ENCODE measurements around the gene CCT5.
"Not testable (repeated sequence)": the region's sequence is repeated elsewhere in the genome, so short reads cannot be mapped to it uniquely, and the experiment has no call there.

Gene CCT5

DNA sequence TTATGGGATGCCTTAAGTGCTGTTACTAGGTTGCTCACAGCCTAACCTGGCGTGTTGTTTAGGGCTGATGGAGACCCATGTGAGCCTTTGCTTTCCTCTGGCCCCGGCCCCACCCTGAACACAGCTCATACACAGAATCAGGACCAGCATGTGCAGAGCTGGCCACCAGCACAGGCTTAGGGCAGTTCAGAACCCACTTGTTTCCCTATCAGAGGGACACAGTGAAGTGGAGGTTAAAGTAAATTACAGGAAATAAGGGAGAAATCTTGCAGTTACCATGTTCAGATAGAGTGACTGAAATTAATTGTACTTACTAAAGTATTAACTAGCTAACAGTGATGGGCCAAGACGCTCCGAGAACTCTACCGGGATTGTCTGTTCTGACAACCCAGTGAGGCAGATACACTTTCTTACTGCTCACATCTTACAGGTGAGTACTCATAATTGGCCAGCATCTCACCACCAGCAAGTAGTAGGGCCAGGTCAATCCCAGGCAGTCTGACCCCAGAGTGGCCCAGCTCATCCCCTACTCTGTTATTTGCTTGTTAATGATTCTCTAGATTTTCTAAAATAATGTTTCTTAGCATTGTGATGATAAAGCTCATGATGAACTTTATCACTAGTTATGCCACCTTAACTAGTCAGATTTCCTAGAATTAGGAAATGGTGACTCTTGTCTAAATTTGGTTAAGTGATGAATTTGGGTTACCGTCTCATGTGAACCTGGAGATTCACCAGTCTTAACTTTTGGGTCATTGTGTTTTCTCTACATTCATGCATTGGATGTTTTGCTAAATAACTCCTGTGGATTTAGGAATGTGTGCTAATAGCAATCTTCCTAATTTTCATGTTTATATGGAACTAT lies 15.4 kb downstream of the CCT5 start:
- H3K27ac ChIP-seq: no peak overlapping the region
- no peak for DNase-seq
- H3K4me3 ChIP-seq (ENCODE audit: low read depth, low read length): no peak overlapping the region
- no peak for TF ChIP-seq CTCF (IDR thresholded peaks at IDR 0.05; ENCODE audit: low read depth, low read length)
- no peaks in the 10 kb centered on the region for H3K27me3 ChIP-seq (ENCODE audit: insufficient read depth, low read depth, severe bottlenecking)
- peaks cover 60% of the 10 kb centered on the region for H3K36me3 ChIP-seq
- no peaks in the 10 kb centered on the region for H3K9me3 ChIP-seq (ENCODE audit: severe bottlenecking)

DNA sequence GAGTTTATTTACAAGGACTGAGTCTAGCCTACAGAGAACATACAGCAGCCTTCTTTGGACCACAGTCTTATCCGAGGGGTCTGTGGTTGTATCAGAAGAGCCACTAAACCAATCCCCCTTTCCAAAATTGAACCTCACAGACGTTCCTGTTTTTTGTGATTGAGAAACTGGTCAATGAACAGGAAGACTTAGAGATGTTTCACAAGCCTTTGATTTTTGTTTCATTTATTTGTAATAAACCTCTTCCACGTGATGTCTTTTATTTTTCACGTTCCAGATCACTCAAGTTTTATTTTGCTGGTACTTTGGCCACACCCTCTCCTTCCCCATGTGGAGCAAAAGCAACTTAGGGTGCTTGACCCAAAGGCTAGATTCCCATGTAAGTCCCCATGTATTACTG lies 16.1 kb downstream of the CCT5 start:
- H3K4me3 ChIP-seq (ENCODE audit: low read depth, low read length): no peak overlapping the region
- TF ChIP-seq CTCF (IDR thresholded peaks at IDR 0.05; ENCODE audit: low read depth, low read length): no peak
- H3K36me3 ChIP-seq: peaks cover 53% of the 10 kb centered on the region
- DNase-seq: no peak
- no peaks in the 10 kb centered on the region for H3K27me3 ChIP-seq (ENCODE audit: insufficient read depth, low read depth, severe bottlenecking)
- no peak overlapping the region for H3K27ac ChIP-seq
- no peaks in the 10 kb centered on the region for H3K9me3 ChIP-seq (ENCODE audit: severe bottlenecking)

DNA sequence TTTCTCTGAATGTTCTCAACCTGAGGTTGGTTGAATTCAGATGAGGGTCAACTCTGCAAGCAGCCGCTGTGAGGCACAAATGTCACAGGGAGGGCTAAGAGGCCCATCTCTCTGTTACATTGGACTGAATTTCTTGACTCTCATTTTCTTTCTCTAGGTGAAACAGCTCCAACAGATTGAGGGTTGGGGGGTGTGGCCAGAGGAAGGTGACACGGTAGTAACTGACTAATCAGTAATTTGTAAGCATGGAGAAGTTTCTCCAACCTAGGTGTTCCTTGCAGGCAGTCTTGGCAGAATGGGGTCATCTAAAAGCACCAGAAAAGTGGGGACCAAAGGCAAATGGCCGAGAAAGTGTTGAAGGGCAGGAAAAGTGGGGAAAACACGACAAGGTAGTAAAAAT lies 16.8 kb downstream of the CCT5 start:
- no peak overlapping the region for H3K4me3 ChIP-seq (ENCODE audit: low read depth, low read length)
- no peak for DNase-seq
- peaks cover 46% of the 10 kb centered on the region for H3K36me3 ChIP-seq
- H3K27me3 ChIP-seq (ENCODE audit: insufficient read depth, low read depth, severe bottlenecking): no peaks in the 10 kb centered on the region
- no peak overlapping the region for H3K27ac ChIP-seq
- no peak for TF ChIP-seq CTCF (IDR thresholded peaks at IDR 0.05; ENCODE audit: low read depth, low read length)
- no peaks in the 10 kb centered on the region for H3K9me3 ChIP-seq (ENCODE audit: severe bottlenecking)

- H3K36me3 ChIP-seq: peaks cover 33% of the 10 kb centered on the region
- no peak overlapping the region for H3K4me3 ChIP-seq (ENCODE audit: low read depth, low read length)
- DNase-seq: no peak
- no peak for TF ChIP-seq CTCF (IDR thresholded peaks at IDR 0.05; ENCODE audit: low read depth, low read length)
- no peaks in the 10 kb centered on the region for H3K9me3 ChIP-seq (ENCODE audit: severe bottlenecking)
- no peaks in the 10 kb centered on the region for H3K27me3 ChIP-seq (ENCODE audit: insufficient read depth, low read depth, severe bottlenecking)
- no peak overlapping the region for H3K27ac ChIP-seq
Observed at GRCh38 chr5:10268100-10268499, 18.0 kb downstream of the CCT5 start.

DNA sequence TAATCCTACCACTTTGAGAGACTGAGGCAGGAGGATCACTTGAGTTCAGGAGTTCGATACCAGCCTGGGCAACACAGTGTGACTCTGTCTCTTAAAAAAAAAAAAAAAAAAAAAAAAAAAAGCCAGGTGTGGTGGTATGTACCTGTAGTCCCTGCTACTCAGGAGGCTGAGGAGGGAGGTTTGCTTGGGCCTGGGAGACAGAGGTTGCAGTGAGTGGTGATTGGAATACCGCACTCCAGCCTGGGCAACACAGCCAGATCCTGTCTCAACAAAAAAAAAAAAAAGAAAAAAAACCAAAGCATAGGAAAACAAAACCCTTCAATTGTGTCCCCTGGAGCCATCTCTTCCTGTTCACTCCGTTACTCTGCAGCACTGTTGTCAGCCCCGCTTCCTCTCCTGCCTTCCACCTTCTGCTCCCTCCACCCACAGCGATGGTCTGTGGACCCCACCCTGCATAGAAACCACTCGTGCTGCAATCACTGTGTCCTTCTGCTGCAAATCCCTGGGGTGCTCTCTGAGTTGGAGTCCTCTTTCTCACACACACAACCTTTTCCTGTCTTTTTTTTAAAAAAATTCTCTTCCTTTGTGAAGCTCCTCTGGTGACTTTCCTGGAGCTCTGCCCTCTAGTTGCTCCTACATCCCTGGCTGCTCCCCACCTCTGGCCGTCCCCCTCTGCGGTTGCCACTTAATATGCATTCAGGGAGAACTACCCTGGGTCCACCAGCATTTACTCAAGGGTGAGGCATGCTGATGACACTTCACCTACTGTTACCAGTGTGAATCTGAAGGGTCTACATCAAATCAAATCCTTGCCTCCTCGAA lies 22.2 kb downstream of the CCT5 start:
- H3K4me3 ChIP-seq (ENCODE audit: low read depth, low read length): no peak overlapping the region
- H3K27me3 ChIP-seq (ENCODE audit: insufficient read depth, low read depth, severe bottlenecking): no peaks in the 10 kb centered on the region
- H3K27ac ChIP-seq: no peak overlapping the region
- DNase-seq: no peak
- TF ChIP-seq CTCF (IDR thresholded peaks at IDR 0.05; ENCODE audit: low read depth, low read length): no peak
- no peaks in the 10 kb centered on the region for H3K36me3 ChIP-seq
- H3K9me3 ChIP-seq (ENCODE audit: severe bottlenecking): no peaks in the 10 kb centered on the region

- not testable (repeated sequence) for H3K27me3 ChIP-seq (ENCODE audit: insufficient read depth, low read depth, severe bottlenecking); H3K27ac ChIP-seq; H3K36me3 ChIP-seq; H3K4me3 ChIP-seq (ENCODE audit: low read depth, low read length); H3K9me3 ChIP-seq (ENCODE audit: severe bottlenecking); DNase-seq
Observed at GRCh38 chr5:10272875-10273209, 22.8 kb downstream of the CCT5 start.
